Stimulated activated CD8-positive, alpha-beta memory T cell treated with anti-CD3 and anti-CD28 coated beads, Interleukin-12 subunit alpha, Interleukin-12 subunit beta, amount 100 ng/mL, for 4 hours (primary cell): Measurements from ENCODE around the gene SLC6A20.
"Not testable (repeated sequence)": the region's sequence is repeated elsewhere in the genome, so short reads cannot be mapped to it uniquely, and the experiment has no call there.

Source experiments
- DNase-seq: peaks from one replicate; pipeline ENCODE4 v3.0.0-alpha.2; 2020; ENCODE audit warnings: low read depth

The SLC6A20 gene

DNA sequence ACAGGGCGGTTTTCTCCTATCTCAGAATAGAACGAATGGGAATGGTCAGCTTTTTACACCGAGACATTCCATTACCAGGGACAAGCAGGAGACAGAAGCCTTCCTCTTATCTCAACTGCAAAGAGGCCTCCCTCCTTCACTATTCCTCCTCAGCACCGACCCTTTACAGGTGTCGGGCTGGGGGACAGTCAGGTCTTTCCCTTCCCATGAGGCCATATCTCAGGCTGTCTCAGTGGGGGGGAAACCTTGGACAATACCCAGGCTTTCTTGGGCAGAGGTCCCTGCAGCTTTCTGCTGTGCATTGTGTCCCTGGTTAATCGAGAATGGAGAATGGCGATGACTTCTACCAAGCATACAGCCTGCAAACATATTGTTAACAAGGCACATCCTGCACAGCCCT is 39.2 kb downstream of the SLC6A20 start:
- DNase-seq, result not testable (repeated sequence)

DNA sequence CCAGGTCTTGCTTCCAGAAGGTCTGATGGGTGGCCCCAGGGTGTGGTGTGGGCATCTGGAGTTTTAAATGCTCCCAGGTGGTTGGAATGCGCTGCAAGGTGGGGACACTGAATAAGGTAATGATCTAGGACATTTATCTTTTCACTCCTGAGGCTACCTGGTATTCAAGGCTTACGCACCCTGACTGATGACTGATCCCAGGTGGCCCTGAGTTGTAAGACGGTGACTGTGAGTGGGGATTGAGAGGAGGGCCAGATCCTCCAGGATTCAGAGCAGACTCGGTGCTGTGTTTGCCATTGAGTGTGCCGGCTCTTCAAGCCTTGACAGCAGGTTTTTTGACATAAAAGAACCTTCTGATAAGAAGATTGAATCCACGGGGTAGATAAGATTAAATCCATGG is 40.3 kb downstream of the SLC6A20 start:
- DNase-seq, result no peak

DNA sequence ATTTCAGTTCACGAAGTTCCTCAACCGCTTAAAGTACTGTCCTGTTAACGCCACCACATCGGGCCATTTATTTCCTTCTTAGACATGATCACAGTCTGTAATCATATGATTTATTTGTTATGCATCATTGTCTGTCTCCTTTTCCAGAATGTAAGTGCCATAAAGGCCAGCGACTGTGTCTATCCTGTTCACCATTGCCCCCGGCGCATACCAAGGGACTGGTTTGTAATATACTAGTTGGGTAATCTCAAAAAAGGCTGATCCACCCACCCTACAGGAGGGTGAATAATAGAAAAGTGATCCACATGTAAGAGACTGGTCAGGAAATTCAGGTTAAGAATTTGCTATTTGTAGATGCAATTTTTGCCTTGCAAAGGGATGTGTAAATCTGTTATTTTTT is 41.9 kb downstream of the SLC6A20 start:
- no peak for DNase-seq

DNA sequence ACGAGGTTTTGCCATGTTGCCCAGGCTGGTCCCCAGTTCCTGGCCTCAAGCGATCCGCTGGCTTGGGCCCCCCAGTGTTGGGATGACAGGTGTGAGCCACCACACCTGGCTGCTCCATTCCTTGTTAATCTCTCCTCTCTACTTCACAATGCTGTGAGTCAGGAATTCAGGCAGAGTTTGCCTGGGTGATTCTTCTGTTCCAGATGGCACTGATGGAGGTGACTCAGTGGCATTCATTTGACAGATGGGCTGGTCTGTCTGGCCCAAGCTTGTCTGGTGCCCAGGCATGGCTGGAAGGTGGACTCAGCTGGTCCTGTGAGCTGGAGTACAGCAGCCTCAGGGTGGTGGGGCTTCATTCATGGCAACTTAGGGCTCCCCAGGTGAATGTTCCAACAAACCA is 43.2 kb downstream of the SLC6A20 start:
- no peak for DNase-seq

DNA sequence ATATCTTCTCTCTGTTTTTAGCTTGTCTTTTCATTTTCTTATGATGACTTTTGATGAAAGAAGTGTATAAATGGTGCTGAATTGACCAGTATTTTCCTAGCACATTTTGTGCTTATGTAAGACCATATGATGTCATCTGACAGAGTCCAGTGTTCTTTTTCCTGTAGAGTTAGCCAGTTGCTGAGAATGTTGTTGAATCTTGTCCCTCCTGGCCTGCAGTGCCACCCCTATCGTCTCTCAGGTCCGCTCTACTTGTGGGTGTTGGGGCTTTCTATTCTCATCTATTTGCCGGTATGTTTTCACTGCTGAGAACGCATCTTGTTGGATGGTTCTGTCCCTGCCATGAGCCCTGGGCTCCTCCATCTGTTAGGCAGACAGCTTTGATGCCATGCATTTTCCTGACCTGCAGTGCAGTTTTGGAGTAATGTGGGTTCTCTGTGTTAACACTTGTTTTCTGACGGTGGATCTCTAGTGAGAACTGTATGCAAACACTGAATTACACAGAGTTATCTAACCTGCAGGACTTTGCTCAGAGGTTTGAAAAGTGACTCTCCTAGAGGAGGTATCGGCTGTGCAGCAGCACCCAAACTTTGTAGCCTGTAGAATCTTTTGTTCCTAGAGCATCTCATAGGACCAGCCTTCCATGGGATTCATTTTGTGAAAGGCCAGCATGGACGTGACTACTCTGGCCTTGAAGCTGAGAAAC is 44.6 kb downstream of the SLC6A20 start:
- no peak for DNase-seq

DNA sequence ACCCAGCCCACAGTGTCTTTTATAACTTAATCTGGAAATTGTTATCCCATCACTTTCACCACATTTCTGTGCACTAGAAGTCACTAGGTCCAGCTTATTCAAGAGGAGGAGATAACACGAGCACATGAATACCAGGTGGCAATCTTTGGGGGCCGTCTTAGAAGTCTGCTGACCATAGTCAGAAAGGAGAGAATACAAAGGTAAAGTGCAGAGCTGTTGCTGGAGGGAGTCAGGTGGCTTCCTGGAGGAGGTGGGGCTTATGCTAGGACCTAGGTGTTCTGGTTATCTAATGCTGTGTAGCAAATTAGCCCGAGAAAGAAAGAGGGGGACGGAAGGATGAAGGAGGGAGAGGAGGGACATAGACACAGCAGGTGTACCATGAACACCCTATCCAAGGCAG is 46.5 kb downstream of the SLC6A20 start:
- no peak for DNase-seq

DNA sequence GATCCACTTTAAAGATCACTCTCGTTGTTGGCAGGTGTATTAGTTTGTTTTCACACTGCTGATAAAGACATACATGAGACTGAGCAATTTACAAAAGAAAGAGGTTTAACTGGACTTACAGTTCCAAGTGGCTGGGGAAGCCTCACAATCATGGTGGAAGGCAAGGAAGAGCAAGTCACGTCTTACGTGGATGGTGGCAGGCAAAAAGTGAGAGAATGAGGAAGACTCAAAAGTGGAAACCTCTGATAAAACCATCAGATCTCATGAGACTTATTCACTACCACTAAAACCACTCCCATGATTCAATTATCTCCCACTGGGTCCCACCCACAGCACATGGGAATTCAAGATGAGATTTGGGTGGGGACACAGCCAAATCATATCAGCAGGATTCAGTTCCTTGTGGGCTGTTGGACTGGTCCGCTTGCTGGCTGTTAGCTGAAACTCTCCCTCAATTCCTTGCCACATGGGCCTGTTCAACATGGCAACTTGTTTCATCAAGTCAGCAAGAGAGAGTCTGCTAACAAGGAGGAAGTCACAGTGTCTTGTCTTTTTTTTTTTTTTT is 47.2 kb downstream of the SLC6A20 start:
- DNase-seq, result not testable (repeated sequence)

DNA sequence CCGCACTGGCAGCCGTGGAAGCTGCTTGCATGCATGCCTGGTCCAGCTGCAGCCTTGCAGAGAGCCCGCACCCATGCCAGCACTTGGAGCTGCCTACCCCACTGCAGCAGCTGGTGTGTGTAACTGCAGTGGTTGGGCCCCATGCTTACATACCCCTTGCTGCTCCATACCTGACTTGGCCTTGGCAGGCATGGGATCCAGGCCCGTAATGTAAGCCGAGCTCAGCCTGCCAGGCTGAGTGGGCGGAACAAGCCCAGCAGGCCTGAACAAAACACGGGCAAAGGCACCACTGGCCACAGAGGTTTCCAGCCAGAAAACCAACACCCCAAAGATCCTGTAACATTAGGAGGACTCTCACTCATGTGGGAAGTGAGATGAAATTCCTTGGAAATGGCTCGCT is 48.3 kb downstream of the SLC6A20 start:
- DNase-seq, result no peak

DNA sequence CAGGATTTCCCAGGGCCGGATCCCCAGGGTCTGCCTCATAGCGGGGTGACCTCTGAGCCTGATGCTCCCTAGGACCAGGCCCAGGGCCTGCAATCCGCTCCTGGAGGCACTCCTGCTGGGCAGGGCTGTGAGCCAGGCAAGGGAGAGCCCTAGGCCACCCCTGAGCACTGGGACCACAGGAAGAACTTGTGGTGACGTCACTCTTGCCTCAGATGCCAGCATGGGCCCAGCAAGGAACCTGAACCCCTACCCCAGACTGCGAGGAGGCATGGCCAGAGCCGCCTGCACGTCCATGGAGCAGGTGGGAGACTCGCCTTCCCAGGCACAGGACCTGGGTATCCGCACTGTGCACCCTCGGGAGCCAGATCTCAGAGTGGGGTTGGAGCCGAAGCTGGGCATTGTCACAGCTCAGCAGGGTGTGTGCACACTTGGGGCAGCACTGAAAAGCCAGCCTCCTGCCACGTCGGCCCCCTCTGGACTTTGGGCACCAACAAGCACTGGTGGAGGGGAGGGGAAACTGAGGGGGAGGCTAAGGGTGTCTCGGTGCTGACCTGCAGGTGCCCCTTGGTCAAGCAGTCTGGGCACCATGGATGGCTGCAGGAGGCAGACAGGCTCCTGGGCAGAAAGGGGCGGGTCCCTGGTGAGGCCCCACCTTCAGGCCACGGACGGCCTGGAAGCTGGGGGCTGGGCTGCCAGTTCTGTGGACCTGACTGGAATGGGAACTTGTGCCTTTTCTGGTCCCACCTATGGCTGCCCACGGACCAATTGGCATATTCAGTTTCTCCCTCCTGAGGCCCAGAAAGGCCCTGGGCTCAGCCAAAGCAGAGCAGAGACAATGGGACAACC is 49.3 kb downstream of the SLC6A20 start:
- DNase-seq, result no peak

DNA sequence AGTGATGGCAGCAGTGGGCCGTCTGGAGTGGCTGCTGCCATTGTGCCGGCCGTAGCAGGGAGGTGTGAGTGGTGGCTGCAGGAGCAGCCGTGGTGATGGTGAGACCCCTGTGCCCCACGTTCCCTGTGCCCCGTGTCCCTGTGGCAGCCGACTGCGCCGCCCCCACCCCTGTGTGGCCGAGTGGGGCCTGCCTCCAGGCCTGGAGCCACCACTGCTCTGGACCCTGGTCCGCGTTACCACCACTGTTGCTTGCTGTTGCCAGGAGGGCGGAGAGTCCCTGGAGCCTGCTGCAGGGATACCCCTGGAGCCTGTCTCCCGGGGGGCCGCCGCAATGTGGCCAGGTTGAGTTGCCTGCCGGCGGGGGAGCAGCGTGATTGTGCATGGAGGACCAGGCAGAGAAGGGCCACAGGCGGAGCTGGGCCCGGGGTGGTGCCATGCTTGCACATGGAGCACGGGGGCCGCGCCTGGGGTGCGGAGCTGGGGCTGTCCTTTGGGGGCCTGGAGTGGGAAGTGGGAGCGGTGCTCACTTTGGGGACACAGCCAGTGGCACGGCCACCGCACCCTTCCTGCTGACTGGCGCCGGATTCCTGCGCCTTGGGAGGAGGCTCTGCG is 50.1 kb downstream of the SLC6A20 start:
- no peak for DNase-seq

DNA sequence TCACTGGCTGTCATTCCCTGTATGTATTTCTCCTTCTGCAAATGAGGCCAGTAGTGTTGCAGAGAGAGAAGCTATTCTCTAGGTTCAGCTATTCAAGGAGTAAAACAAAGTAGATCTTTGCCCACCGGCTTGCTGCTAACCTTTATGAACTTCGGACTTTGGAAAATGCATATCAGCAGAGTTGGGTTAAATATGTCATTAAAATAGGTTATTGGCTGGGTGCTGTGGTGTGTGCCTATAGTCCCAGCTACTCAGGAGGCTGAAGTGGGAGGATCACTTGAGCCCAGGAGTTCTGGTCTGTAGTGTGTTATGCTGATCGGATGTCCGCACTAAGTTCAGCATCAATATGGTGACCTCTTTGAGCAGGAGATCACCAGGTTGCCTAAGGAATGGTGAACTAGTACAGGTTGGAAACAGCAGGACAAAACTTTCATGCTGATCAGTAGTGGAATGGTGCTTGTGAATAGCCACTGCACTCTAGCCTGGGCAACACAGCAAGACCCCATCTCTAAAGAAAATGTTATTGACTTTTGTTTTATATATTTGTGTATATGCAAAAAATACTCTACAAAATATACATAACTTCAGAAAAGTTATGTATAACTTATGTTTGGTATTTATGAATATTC is 53.8 kb downstream of the SLC6A20 start:
- DNase-seq, result no peak

DNA sequence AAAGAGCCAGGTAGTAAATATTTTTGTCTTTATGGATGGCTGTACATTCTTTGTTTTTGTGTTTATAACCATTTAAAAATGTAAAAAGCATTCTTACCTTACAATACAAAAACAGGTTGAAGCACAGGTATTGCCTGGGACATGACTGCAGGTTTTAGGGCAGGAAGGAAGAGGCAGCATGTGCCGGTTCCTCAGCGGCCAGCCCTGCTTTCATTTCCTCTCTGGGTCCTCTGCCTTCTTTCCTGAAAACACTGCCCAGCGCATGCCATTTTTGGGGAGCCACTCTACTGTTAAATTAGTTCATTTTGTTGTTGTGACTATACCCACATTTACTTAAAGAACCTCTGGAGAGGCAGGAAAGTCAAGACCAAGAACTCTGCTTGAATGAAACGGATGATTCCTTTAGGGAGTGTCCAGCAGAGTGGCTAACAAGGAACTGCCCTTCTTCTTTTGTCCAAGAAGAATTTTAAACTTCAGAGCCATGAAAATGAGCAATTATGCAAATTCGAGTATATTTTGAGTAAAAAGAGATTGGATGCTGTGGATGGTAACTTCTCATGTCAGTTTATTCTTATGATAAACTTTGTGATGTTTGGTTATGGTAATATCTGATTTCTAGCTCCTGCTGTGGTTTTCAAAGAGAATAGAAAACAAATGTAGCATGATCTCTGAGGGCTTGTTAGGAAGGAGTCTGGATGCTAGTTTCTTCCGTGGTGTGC is 54.4 kb downstream of the SLC6A20 start:
- DNase-seq, result no peak

DNA sequence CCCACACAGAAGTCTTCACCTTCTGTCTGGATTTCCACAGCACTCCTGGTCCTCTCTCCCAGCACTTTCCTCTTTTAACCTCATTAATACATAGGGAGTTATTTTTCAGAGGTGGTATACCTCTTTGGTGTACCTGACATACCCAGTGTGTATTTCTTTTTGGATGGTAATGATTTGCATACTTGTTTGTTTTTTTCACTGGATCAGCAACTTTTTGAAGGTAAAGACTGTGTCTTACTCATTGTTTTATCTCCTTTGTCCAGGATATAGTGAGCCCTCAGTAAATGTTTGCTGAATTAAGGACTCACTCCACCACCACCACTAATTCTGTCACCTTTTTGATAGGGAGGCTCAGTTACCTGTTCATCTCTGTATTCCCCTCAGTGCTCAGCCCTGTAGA is 55.1 kb downstream of the SLC6A20 start:
- DNase-seq, result no peak

DNA sequence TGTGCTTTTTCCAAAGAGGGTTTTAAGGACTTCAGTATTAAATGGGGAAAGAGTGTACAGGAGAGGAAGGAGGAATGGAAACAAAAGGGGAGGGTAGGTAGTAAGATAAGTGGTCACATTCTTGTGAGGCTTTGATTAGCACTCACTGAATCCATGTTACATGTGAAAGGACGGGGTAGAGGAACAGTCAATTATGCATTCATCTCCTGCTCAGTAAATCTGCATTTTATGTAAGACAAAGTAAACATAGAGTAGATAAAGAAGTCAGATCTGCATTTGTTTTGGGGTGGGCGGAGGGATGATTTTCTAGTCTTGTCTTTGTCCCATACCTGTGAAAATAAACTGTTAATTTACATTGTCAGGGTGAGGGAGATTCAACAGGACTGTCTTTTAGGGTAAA is 56.3 kb downstream of the SLC6A20 start:
- DNase-seq, result no peak

DNA sequence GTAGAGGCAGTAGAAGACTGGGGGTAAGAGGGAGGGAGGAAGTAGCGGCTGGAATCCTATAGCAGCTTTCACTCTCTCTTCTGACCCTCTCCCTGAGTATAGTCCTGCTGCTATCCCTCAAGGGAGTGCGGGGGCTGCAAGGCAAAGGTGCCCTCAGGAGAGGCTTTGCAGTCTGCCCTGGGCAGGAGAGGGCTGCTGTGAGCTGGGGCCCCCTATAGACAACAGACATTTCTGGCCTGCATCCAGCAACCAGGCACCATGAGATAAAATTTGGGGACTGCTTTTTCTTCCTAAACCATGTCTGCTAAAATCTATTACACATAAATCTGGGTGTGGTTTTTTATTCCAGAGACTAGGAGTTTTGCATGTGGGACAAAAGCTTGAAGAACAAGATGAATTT is 59.1 kb downstream of the SLC6A20 start:
- no peak for DNase-seq

DNA sequence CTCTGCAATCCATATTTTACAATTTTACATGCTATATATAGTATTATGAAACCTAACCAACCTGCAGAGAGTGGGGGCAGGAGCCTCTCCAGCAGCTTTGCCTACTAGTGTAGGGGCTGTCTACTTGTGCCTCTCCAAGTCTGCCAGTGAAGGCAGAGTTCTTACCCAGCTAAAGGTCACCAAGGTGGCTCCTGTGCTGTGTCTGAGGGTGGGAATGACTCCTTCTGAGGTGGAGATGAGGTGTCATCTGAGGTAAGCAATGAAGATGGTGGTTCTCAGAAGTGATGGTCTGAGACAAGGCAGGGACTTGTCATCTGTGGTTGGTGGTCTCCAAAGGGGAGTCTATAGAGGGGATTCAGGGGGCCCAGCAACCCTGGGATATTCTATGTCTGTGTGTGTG is 59.6 kb downstream of the SLC6A20 start:
- DNase-seq, result no peak

DNA sequence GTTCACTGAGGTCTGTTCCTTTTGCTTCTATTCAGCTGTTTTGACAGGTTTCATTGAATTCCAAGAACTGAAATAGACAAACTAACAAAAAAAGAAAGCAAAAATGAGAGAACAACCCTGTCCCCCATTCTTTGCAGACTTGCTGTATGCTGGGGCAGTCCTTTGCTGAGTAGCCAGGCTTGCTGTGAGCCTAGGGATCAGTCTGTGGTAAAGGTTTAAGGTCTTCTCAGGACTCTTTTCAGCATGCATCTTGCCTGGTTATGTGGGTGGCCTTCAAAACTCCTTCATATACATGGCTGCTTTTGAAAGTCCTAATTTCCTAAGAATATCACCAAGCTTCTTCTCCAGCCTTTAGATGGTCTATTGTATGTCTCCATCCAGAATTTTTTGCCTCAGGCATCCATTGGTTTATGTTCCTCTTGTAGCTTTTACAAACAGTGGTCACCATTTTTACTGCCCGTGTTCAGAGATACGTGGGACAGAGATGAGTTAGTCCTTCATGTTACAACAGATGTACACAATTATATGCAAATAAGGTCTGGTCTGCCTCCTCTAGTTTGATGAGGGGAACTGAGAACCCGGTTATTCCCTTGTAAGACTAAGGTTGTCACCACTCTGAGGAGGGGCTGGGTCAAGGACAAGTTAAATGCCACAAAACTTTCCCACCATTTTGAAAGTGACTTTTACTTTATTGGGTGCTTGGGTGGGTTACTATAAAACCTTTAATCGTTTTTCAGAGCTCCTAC is 65.8 kb downstream of the SLC6A20 start:
- DNase-seq, result no peak

DNA sequence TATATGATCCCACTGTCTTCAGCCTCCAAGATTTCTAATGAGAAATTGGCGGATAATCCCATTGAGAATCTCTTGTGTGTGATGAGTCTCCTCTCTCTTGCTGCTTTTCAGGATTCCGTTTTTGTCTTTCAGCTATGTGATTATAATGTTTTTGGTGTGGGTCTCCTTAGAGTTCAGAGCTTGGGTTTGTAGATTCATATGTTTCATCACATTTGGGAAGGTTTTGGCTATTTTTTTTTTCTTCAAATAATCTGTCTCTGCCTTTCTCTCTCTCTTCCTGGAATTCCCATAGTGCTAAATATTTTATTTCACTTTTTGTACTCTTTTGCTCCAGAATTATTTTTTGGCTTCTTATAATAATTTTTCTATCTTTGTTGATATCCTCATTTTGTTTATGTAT is 66.7 kb downstream of the SLC6A20 start:
- DNase-seq, result no peak

DNA sequence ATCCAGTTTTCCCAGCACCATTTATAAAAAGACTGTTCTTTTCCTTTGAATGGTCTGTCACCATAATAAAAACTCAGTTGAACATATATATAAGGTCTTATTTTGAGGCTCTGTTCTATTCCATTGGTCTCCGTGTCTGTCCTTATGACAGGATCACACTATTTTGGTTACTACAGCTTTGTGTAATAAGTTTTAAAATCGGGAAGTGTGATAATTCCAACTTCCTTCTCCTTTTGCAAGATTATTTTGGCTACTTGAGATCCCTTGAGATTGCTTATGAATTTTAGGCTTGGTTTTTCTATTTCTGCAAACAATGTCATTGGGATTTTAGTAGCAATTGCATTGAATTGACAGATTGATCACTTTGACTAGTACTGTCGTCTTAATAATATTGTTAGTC is 71.4 kb downstream of the SLC6A20 start:
- DNase-seq, result no peak

DNA sequence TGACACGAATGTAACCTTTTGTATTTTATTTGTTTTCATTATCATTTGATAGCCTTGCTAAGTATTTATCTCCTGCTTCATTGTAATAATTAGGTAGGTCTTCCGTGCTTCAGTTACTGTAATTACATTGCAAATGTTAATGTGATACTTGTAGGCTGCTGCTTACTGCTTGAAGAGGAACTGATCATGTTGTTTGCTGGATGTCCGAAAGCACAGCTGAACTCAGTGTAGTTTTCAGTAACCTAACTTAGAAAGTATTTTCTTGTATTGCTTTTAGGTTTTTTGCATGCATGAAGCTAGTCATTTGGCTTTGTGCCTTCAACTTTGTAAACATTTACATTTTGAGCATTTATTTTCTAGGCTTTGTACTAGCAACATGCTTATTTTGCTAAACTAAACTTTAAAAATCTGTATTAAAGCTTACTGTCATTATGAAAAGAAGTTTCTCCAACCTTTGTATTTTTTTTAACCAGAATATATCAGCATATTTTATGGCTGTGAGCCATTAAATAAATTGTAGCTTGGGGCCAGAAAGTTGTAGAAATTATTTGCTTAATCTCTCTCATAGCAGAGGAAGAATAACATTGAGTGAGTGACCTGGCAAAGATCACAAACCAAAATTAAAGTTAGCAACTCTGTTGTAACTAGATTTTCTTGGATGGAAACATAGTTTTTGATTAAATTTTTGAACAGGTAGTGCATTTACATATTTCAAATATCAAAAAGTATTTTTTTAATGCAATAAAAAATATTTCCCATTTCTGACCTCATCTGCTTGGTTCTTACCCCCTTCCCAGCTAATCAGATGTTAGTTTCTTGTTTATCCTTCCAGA is 76.5 kb downstream of the SLC6A20 start:
- no peak for DNase-seq
